ENCODE measurements around the gene SCEL.

SCEL gene

DNA sequence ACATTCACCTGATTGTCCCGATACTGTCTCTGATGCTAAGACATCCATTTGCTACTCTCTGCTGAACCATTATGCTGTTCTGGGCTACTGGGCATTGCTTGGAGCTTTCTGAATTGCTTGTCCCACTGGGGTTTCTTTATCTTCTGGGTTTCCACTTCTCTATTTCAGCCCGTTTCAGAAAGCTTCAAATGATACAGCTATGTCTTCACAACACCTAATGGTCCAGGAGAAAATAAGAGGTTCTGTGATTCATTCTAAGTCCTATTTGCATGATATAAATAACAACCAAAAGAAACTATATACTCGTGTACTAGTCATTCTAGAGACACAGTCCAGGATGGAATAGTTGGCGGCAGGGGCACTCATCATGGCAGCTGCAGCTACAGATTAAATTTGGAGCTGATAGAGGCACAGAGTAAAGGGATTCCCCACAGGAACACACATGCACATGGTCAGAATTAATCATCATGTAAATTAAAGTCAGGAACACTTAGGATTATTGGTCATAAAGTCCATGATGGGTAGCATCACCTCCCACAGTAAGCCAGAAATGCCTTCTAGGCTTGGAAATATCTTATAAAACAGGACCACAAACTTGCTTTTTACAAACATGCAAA lies 33.3 kb upstream of the SCEL start:
- peaks cover 14% of the 10 kb centered on the region for H3K4me1 Mint-ChIP-seq
- TF ChIP-seq, protein P1, sequence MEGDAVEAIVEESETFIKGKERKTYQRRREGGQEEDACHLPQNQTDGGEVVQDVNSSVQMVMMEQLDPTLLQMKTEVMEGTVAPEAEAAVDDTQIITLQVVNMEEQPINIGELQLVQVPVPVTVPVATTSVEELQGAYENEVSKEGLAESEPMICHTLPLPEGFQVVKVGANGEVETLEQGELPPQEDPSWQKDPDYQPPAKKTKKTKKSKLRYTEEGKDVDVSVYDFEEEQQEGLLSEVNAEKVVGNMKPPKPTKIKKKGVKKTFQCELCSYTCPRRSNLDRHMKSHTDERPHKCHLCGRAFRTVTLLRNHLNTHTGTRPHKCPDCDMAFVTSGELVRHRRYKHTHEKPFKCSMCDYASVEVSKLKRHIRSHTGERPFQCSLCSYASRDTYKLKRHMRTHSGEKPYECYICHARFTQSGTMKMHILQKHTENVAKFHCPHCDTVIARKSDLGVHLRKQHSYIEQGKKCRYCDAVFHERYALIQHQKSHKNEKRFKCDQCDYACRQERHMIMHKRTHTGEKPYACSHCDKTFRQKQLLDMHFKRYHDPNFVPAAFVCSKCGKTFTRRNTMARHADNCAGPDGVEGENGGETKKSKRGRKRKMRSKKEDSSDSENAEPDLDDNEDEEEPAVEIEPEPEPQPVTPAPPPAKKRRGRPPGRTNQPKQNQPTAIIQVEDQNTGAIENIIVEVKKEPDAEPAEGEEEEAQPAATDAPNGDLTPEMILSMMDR (IDR thresholded peaks at IDR 0.05) = no peak
- no peaks in the 10 kb centered on the region for H3K9me3 Mint-ChIP-seq
- no peaks in the 10 kb centered on the region for H3K36me3 Mint-ChIP-seq (ENCODE audit: low read depth)
- no peak overlapping the region for H3K27ac Mint-ChIP-seq
- DNase-seq = no peak
- no peak overlapping the region for H3K4me3 Mint-ChIP-seq
- H3K27me3 Mint-ChIP-seq (ENCODE audit: low read depth, poor library complexity) = no peaks in the 10 kb centered on the region

DNA sequence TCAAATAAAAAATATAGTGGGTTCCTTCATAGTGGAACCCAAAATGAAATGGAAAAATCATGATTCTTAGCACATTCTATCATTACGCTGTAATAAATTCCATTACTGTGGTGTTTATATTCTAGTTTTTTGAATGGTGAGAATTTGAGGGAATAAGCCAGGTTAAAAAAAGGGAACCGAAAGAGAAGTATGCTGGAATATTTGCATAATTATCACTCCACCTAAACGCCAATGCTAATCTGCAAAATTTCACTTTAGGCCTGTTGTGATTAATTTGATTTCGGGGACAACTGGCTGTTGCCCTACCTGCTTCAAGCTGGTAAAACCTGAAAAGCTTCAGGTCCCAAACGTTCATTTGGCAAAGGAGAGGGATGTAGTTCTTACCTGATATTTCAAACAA lies 32.1 kb upstream of the SCEL start:
- TF ChIP-seq, protein P1 (IDR thresholded peaks at IDR 0.05) = no peak
- Mint-ChIP-seq H3K27me3 (ENCODE audit: low read depth, poor library complexity) (no peaks in the 10 kb centered on the region), H3K36me3 (ENCODE audit: low read depth) (no peaks in the 10 kb centered on the region), H3K9me3 (no peaks in the 10 kb centered on the region), H3K27ac (no peak overlapping the region), H3K4me1 (peaks cover 14% of the 10 kb centered on the region), H3K4me3 (no peak overlapping the region)
- no peak for DNase-seq

DNA sequence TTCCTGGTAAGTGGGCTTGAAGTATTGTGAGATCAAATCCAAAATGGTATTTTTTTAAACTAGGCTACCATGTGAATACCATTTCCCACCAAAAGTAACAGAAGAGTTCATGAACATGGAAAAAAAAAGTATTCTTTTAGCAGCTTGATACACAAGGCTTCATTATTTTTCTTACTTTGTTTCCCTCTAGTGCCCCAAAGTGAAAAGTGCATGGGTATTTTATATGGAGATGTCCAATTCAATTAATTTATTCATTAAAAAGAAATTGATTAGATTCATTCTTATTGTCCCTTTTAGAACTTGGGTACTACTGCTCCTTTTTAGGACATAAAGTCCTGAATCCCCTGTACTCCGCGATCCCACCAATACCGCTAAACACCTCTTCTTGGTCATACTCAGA lies 28.6 kb upstream of the SCEL start:
- Mint-ChIP-seq H3K36me3 (ENCODE audit: low read depth) (no peaks in the 10 kb centered on the region), H3K27ac (no peak overlapping the region), H3K9me3 (no peaks in the 10 kb centered on the region), H3K4me1 (no peaks in the 10 kb centered on the region), H3K4me3 (no peak overlapping the region), H3K27me3 (ENCODE audit: low read depth, poor library complexity) (no peaks in the 10 kb centered on the region)
- DNase-seq = no peak
- TF ChIP-seq, protein P1 (IDR thresholded peaks at IDR 0.05) = peak; percentile 9

DNA sequence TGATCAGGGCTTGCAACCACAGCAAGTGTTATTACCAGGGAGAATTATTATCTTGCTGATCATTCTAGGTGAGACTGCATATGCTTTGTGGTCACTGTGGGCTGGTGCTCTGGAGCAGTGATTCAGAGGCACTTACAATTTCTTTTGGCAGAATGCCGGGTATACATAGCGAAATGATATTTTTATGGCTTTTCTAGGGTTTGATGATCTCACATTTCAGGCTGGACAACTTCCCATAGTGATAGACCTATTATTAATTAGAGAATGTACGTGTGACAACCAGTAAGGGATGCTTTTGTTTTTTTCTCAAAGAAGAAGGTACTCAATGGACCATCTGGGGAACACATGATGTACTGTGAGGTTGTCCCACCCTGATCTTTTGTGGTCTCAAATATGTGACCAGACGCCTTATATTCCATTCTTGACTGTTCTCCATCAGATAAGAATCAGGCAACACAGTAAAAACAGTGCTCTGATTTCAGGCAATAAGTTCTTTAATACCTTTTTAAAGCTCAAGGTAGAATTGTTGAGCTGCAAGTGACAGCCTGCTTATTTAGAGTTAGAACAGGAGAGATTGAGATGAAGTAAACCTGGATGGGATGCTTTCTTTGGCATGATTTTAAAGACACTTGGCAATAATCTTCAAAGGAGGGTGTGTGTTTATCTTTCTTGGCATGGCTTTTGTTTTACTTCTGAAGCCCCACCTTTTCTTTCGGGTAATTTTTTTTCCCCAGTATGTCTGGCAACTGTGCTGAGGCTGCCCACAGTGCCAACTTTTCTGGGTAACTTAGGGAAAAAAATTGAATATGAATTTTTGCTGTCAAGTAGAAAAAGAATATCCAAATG lies 27.4 kb upstream of the SCEL start:
- Mint-ChIP-seq H3K4me3 (no peak overlapping the region), H3K9me3 (no peaks in the 10 kb centered on the region), H3K4me1 (no peaks in the 10 kb centered on the region), H3K27me3 (ENCODE audit: low read depth, poor library complexity) (no peaks in the 10 kb centered on the region), H3K36me3 (ENCODE audit: low read depth) (no peaks in the 10 kb centered on the region), H3K27ac (no peak overlapping the region)
- TF ChIP-seq, protein P1 (IDR thresholded peaks at IDR 0.05) = no peak
- DNase-seq = no peak

DNA sequence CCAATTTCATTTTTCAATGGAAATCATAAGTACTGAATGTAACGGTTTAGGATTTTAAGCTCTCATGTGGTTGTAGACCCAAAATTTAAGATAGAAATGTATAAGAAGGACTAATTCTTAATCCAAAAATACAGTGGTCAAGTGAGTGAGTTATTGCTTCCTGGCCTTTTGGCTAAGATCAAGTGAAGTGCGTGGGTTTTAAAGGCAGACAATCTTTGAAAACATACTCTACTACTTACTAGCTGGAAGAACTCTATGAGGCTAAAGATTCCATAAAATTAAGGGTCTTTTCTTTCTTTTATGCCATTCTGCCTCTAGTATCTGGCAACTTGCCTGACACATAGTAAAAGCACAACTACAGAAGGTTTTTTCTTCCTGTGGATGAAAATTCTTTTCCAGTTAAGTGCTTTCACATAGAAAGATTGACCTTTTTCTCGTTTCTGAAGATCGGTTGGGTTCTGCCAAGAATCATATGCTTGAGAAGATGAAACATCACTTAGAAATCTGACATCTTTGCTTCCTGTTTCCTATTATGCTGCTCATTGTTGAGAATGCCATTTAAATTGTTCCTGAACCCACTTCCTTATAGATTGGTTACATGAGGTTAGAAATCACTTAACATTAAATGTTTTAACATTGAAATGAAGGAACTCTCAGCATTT lies 26.4 kb upstream of the SCEL start:
- Mint-ChIP-seq H3K27me3 (ENCODE audit: low read depth, poor library complexity) (peaks cover 1% of the 10 kb centered on the region), H3K36me3 (ENCODE audit: low read depth) (no peaks in the 10 kb centered on the region), H3K4me1 (no peaks in the 10 kb centered on the region), H3K9me3 (no peaks in the 10 kb centered on the region), H3K27ac (no peak overlapping the region), H3K4me3 (no peak overlapping the region)
- TF ChIP-seq, protein P1 (IDR thresholded peaks at IDR 0.05) = no peak
- DNase-seq = no peak
